Measurements from ENCODE around the gene NCAPG.

Gene NCAPG

GRCh38 chr4:17810260-17811077 is at the start of gene NCAPG, which contains the start of gene DCAF16:
Gene NCAPG, plus strand, starts transcription at chr4:17810979. Its CDS starts 99 bp downstream, at chr4:17811078.
Gene DCAF16, minus strand, starts transcription at chr4:17810757. Its CDS starts 6,616 bp downstream, at chr4:17804141.
- peak; percentile 97 to 99 (median 98) for DNase-seq

DNA sequence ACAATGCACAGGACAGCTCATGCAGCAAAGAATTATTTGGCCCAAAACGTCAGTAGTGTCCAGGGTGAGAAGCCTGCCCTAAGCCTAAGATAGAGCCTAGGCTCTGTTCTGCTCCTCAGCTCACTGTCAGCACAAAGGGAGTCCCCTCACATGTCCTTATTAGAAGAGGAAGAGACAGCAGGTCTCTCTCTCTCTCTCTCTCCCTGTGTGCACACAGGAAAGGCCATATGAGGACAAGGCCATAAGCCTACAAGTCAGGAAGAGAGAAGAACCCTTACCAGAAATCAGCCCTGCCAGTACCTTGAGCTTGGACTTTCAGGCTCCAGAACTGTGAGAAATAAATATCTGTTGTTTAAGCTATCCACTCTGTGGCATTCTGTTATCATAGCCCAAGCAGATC is 49.7 kb upstream of the NCAPG start:
- DNase-seq: no peak

GRCh38 chr4:17762726-17763125 is 48.1 kb upstream of the NCAPG start:
- DNase-seq: no peak

- no peak for DNase-seq
These were observed 47.4 kb upstream of the NCAPG start for GRCh38 chr4:17763416-17763815.

DNA sequence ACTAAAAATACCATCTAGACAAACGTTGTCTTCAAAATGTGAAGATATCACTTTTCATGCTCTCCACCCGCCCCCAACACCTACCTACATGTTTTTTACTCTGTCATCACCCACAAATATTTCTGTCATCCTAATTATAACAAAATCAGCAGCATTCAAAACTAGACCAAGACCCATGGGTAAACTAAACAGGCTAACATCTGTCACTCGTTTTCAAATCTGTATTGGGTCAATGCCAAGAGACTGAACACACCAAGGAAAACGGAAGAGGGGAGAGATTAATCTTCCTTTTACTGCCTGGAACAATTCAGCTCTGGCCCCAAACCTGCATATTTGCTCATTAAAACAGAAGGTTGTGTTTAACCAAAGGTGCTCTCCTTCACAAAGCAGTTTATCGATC is 46.8 kb upstream of the NCAPG start:
- DNase-seq: no peak

DNA sequence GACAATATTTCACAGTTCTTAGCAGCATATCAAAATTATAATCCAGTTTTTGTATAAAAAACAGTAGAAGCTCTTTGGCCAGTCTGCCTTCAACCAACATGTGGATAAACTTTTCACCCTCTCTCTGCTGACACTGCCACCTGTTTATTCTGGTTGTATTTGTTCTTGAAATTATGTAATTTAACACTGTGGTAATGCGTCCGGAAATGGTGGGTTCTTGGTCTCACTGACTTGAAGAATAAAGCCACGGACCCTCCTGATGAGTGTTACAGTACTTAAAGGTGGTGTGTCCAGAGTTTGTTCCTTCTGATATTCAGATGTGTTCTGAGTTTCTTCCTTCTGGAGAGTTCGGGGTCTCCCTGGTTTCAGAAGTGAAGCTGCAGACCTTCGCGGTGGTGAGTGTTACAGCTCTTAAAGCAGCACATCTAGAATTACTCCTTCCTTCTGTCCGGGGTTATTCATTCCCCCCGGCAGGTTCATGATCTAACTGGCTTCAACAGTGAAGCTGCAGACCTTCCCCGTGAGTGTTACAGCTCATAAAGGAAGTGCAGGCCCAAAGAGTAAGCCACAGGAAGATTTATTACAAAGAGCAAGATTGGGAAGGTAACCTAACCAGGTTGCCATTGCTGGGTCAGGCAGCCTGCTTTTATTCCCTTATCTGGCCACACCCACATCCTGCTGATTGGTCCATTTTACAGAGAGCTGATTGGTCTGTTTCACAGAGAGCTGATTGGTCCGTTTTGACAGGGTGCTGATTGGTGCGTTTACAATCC is 45.1 kb upstream of the NCAPG start:
- DNase-seq: no peak

GRCh38 chr4:17766826-17767458 is 43.8 kb upstream of the NCAPG start:
- DNase-seq: no peak

DNA sequence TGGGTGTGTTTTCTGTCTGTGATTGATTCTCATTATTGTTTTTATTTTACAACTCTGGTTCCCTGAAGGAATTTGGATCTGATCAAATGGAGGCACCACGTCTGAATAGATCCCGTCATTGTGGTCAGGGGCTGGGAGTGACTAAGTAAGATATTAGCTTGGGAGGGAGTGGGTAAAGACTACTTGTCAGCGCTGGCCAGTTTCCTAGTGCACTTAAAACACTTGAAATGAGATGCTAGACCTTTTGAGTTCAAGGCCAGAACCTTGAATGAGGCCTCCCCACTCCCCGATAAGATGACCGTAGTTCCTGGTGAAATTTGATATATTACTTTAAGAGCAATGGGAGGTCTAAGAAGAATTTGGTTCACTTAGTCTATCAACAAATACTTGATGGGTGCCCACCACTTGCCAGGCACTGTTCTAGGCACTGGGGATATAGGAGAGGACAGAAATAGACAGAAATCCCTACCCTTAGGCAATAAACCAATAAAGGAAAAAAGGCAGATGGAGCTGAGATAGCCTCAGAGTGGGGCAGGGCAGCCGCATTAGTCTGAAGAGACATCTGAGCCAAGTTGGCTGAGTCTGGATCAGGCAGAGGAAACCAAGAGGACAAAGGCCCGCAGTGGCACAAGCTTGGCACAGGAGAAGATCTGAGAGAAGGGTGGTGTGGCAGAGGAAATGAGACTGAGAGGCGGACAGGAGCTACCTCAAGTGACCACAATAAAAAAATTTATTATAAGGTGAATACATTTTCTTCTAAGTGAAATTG is 41.2 kb upstream of the NCAPG start:
- no peak for DNase-seq

DNA sequence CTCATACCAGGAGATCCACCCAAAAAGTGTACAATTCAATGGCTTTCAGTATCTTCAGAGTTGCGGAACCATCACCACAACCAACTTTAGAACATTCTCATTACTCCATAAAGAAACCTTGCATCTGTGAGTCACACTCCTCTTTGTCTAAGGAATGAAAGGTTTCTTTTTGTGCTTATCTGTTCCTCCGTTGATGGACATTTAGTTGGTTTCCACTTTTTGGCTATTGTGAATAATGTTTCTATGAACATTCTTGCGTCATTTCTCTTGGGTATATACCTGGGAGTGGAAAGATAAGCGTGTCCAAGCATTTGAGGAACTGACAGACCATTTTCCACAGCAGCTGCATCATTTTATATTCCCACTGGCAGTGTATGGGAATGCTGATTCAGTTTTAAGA is 39.9 kb upstream of the NCAPG start:
- DNase-seq: no peak

GRCh38 chr4:17771284-17771908 is 39.4 kb upstream of the NCAPG start:
- DNase-seq: no peak

DNA sequence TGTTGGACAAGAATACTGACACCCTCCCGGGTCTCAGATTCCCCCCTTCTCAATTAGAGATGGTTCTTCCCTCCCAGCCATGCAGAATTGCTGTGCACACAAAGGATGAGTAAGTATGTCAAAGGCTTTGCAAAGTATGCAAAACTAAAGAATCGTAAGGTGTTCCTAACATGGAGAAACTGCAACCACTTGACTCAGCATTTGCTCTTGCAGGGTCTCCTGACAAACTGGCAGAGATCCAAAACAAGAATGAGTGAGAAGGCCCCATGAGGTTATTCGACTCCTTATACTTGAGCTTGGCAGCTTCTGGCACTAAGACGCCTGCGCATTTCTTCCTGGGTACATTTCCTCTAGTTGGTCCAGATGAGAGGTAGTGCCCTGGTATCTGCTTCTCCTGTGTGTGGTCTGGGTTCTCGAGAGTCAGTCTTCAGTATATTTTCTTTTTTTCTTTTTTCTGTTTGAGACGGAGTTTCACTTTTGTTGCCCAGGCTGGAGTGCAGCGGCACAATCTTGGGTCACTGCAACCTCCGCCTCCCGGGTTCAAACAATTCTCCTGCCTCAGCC is 37.6 kb upstream of the NCAPG start:
- no peak for DNase-seq

DNA sequence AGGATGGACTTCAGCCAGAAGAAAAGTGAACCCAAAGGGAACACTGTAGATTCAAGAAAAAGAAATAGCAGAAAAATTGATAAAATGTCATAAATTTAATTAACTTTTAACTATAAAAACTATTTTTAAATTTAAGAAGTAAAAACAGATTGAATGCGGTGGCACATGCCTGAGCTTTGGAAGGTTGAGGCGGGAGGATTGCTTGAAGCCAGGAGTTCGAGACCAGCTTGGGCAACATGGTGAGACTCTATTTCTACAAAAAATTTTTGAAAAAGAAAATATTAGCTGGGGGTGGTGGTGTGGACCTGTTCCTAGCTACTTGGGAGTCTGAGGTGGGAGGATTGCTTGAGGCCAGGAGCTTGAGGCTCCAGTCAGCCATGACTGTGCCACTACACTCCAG is 32.3 kb upstream of the NCAPG start:
- DNase-seq: no peak

GRCh38 chr4:17780501-17781299 is 30.1 kb upstream of the NCAPG start:
- DNase-seq: no peak

DNA sequence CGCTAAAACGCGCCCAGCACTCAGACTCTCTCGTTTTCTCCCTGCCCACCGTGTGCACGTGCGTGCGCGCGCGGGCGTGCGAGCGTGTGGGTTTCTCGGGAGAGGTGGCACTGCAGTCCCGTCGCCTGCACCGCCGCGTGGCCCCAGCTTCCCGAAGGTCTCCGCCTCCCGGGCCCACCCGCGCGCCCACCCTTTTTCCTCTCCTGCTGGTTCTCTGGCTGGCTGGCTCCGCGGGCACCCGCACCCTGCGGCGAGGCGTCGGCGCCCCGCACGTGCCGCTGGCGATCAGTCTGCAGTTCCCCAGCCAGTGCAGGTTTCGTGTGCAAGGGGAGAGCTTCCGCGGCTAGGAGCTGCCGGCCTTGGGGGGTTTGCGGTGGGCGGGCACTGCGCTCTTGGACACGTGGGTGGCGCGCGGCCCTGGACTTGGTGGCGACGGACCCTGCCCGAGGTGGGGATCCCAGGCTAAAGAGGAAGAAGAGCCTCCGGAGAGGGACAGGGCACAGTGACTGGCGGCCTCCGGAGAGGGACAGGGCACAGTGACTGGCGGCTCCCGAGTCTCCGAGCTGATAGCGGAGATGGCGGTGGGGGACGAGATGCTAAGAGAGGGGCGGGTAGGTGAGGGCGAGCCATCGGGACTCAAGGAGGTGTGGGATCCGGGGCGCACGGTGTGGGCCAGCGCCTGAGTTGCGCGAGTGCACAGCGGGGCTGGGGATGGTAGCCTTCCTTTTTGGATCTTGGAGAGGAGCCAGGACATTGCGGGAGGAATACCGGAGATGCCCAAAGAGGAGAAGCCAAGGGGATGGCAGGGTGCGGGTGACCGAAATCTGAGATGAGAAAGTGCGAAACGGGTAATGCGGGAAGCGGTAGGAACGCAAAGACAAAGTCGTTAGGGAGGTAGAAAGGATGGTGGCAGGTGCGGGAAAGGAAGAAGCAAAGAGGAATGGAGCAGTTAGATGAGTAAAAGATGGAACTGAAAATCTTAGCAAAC is 29.2 kb upstream of the NCAPG start, which contains the start of gene FAM184B:
Gene FAM184B, minus strand, starts transcription at position 322 of the 988 bp plus-strand sequence. CDS start 322 bp downstream, outside the sequence.
- no peak for DNase-seq

GRCh38 chr4:17785858-17786257 is 24.9 kb upstream of the NCAPG start:
- DNase-seq: no peak

DNA sequence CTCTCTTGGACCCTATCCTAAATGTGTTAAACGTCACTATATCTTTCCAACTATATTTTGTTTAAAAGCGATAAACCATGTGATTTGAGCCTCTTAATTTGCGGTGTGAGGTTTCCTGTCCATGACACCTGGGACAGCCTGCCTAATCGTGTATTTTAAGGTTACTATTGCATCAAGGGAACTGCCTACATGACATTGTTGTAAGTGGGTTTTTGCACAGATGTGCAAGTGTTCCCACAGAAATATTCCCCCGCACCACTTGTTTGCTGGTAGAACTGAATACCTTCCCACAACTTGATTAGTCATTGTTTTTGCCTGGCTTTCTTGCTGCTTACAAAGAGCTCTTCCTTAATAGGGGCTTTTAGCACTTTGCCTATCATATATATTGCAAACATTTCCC is 24.2 kb upstream of the NCAPG start:
- DNase-seq: no peak

DNA sequence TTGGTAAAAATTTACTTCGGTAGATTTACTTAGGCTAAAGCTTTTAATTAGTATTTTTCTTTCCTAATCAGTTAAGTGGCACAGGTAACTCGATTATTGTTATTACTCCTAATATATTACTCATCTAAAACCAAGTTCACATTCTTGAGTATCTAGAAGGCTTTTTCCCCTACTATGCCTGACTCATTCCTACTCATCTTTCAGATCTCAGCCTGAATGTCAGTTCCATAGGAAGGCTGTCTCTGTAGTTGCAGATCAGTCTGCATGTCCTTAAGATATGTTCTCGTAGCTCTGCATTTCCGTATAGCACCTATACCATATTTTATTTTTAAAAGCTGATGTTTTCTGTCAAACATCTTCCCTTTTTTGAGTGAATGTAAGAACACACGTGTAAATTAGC is 23.5 kb upstream of the NCAPG start:
- no peak for DNase-seq

GRCh38 chr4:17788956-17789355 is 21.8 kb upstream of the NCAPG start:
- no peak for DNase-seq

- no peak for DNase-seq
These were observed 16.0 kb upstream of the NCAPG start for GRCh38 chr4:17794730-17795129.

DNA sequence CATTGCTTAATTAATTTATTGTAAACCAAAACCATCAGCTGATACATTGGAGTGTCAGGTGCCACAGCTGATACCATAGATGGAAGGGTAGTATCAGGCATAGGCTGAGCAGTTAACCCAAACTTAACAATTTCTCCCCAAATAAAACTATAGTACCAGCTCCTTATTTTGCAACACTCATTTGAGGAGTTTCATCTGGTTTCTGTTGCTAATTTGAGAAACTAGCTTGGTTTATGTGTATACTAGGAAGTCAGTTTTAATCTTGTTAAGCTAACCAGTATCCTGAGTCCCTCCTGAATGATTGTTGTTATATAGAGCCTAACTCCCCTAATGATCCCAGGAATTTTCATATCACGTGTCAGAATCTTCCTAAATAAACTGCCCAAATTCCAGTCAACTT is 13.0 kb upstream of the NCAPG start:
- no peak for DNase-seq

All from activated naive CD4-positive, alpha-beta T cell (primary cell).